HG02884 (cell line): ENCODE results near the gene ADD2.
"Not testable (repeated sequence)": the region's sequence is repeated elsewhere in the genome, so short reads cannot be mapped to it uniquely, and the experiment has no call there.

ENCODE experiments used
- ATAC-seq: cut with Tn5 transposase; IDR thresholded peaks from one replicate; pipeline ENCODE4 v1.9.1; 2021; ENCODE audit warnings: mild to moderate bottlenecking, moderate library complexity; ENCODE audit not compliant: unreplicated experiment

The ADD2 gene

DNA sequence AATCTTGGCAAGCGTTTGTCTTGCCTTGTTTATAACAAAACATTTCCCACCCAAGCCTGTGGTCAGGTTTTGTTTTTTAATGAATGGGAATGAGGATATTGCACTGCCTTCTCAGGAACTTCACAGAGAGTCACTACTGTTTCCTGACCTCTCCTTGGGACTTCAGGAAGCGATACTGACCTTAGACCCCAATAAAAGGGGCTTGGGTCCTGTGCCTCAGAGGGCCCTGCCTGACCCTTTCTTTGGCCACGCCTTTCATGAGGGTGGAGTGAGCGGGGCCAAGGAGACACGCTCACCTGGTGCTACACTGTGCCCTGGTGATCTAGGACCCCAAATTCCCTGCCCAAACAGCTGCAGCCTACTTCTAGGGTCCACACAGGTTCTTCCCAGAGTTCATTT, 121.6 kb downstream of the ADD2 start:
- ATAC-seq: no peak

DNA sequence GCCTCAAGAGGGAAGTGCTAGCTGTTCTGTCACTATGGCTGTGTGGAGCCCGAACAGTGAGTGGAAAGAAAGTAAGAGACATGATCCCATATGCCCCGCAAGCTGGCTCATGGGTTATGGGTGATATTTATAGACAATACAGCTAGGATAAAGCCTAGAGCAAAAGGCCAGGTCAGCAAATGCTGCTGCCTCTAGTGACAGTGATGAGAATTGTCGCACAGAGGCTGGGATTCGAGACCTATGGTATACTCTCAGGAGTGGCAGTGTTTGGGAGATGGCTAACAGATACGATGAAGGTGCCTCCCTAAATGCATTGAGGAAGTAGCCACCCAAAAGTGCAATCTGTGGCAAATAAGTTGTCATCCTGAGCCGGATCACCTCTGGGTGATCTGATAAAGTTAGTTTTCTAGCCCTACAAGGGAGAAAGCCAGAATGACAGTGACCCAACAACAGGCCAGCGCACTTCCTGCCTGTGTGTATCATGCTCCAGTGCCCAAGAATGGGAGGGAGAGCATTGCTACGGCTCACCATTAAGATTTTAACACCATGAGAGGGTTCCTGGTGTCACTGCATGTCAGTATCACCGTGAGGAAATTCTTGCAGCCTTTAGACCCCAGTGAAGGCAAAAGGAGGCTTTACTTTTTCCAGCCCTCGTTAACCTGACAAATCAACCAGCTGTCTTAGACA, 122.1 kb downstream of the ADD2 start:
- no peak for ATAC-seq

DNA sequence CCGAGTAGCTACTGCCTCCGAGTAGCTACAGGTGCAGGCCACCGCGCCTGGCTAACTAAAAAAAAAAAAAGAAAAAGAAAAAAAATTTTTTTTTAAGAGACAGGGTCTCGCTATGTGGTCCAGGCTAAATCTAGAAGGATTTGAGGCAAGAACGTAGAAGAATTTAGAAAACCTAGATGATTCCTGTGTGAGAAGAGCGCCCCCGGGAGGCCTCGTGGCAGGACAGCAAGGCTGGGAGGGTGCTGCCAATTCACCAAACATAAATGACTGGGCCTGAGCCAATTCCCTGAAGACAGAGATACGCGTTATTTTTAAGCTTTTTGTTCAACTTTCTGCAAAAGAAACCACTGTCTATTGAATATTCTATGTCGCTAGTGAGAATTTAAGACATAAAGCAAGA, 124.3 kb downstream of the ADD2 start:
- ATAC-seq: no peak

DNA sequence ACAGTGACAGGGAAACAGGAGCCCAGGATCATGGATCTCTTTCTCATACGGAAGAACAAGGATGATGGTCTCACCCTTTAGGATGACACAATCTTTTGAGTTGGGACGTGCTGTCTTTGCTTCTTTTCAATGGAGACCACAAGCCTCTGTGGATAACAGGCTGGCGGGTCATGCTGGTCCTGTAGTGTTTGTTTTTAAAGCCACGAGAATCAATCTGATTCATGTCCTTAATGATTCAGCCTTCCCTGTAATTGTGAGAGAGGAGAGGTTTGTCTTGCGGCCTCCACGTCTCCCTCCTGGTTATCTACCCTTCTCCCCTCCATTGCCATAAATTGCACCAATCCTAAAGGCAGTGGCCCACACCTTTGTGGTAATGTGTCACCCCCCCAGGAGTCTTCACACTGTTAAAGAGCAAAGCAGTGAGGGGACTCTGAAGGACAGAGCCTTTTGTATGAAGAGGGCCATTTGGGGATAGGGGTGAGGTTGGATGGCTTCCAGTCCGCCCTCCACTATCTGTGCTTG, 126.7 kb downstream of the ADD2 start:
- no peak for ATAC-seq

DNA sequence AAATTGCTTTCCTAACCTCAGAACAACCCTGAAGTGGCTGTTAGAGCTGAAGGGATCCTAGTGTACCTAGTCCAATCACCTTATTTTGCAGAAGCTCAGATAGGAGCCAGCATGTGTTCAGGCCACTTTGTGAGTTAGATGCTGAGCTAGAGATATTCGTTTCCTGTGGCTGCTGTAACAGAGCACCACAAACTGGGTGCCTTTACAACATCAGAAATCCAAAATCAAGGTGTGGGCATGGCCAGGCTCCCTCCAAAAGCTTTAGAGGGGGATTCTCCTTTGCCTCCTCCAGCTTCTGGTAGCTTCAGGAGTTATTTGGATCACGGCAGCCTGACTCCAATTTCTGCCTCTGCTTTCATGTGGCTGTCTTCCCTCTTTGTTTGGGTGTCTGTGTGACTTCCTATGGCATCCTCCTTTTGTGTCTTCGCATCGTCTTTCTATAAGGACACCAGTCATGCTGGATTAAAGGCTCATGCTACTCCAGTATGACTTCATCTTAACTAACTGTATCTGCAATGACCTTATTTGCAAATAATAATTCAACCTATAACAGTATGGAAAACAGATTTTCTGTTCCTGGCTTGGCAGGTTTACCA, 128.1 kb downstream of the ADD2 start:
- no peak for ATAC-seq

DNA sequence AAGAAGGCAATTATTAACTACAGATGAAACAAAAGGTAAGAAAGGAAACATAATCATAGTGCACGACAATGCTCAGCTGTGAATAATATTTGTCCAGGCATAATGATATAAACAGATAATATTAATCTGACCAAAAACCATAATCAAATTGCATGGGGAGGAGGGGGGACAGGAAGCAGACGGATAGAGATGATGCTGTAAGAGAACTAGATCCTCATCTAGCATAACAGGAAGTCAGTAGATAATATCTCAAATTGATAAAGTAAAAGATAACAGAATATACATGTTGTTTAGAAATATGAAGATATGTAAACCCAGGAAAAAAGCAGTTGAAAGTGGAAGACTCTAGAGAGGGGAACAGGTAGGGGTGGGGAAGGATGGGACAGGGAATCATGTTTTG, 129.4 kb downstream of the ADD2 start:
- ATAC-seq: no peak

DNA sequence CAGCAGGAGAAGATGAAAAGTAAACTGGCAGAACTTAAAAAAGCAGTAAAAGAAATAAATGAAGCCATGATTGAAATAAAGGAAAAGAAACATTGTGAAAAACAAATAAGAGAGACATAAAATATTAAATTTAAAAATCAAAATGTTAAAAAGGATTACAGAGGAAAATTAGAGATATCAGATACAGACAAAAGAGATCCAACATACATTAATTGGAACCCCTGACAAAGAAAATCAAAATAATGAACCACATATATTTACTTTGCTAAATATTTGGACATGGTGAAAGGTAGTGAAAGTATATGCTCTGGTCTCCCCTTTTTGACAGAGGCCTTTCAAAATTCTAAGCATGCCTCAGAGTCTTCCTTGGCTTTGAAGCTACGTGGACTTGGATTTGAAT, 134.5 kb downstream of the ADD2 start:
- no peak for ATAC-seq

DNA sequence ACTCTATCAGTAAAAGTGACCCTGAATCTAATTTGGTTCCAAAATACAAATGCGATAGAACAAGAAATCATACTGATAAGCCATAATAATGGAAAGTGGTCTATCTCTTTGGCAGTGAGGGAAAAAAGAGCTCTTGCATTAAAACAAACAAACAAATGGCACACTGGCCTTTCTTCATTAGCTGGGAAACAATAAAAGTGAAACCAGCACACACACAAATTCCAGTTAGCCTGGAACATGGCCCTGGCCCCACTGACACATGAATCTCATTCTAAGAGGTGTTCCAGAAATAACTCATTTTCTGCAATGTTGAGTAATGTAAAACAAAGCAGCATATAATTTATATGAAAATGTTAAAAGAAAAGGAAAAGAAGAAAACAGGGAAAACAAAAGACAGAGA, 135.0 kb downstream of the ADD2 start:
- no peak for ATAC-seq

DNA sequence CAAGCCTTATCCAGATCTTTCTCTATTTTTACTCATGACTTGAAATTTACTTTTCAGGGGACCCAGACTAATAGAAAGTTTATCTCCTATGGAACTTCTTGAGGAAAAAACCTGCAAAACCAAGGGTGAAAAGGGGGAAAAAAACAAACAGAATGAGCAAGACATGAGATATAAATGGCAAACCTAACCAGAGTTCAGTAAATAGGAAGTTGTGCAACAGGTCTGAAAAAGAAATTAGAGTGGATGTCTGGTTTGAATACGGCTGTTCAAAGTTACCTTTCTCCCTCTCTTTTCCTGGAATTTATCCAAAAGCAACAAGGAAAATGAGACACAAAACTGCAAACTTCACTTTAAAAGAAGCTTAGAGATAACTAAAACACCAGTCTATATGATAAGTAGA, 135.6 kb downstream of the ADD2 start:
- ATAC-seq: no peak

DNA sequence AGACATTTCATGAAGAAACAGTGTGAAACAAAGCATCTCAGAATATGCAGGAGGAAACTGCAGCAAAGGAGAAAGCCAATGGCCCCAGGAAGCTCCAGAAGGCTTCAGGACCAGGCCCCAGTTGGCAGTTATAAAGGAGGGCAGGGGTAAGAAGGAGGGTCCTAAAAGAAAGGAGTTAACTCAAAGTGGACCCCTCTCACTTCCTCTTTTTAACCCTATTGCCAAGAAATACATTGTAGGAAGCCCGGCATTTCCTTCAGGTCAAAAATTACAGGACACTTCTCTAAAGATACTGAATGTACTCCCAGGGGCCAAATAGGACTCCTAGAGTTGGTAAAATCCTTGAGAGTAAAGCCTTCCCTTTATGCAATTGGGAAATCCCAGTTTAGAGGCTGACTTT, 137.2 kb downstream of the ADD2 start:
- no peak for ATAC-seq

DNA sequence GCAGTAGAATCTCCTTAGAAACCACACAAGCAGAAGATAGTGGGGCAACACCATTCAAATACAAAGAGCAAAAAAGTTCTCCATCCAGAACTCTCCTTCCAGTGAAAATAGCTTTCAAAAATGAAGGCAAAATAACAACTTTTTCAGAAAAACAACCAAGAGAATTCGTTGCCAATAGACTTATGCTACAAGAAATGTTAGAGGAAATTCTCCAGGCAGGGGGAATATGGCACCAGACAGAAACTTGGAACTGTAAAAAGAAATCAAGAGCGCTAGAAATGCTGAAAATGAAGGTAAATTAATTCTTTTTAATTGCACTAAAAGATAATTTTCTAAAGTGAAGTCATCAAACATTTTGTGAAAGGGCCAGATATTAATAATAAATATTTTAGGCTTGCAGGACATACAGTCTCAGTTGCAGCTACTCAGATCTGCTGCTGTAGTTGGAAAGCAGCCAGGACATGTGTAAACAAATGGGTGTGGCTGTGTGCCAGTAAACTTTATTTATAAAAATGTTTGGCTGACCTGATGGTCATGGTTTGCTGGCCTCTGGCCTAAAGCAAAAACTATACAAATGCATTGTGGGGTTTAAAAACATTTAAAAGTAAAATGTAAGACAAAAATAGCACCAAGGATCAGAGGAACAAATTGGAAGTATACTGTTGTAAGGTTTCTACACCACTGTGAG, 140.6 kb downstream of the ADD2 start:
- ATAC-seq: no peak

DNA sequence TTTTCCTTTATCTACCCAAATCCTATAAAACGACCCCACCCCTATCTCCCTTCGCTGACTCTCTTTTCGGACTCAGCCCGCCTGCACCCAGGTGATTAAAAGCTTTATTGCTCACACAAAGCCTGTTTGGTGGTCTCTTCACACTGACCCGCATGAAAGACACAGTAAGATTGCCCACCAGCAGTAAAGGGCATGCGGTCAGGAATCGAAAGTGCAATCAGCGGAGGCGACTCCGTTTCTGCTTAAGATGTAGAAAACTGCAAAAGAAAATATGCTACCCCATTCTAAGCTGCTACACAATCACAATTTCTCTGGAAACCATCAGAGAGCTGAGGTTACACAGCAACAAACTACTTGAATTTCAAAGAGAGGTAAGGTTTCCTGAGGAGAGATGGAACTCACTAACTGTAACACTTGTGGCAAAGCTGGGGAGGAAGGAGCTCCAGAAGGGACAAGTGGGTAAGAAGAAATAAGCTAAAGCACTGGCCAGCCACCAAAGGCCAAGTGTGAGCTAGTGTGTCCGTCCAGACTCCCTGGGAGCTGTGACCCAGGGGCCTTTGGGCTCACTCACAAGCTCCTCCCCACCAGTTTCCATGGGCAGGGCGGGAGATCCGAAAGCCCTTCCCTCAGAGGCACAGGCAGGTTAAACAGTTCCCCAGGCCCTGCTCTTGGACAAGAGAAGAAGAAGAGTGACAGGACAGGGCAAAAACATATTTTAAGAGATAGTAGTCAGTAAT, 141.6 kb downstream of the ADD2 start:
- ATAC-seq: no peak

DNA sequence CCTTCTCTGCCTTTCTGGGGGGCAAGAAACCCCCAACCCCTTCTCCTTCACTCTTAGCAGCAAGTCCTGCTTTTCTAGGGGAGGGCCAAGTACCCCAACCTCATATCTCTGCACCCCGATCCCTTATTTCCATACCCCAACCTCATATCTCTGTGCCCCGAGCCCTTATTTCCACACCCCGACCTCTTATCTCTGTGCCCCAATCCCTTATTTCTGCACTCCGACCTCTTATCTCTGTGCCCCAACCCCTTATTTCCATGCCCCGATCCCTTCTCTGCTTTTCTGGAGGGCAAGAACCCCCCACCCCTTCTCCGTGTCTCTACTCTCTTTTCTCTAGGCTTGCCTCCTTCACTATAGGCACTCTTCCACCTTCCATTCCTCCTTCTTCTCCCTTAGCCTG, 146.5 kb downstream of the ADD2 start:
- ATAC-seq: not testable (repeated sequence)

DNA sequence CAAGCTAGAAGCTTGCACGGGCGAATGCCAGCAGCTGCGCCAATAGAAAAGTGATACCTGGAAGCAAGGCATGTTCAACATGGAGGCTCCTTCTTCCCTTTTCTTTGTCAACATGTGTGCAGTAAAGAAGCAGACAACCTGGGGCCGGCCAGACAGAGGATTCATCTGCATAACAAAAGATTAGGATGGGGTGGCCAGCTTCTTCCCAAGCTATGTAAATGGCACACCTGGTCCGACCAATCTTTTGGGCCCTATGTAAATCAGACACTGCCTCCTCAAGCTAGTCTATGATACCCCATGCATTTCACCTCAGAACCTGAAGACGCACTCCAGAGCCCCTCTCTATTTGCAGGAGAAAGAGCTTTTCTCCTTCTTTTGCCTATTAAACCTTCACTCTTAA, 148.0 kb downstream of the ADD2 start:
- no peak for ATAC-seq

DNA sequence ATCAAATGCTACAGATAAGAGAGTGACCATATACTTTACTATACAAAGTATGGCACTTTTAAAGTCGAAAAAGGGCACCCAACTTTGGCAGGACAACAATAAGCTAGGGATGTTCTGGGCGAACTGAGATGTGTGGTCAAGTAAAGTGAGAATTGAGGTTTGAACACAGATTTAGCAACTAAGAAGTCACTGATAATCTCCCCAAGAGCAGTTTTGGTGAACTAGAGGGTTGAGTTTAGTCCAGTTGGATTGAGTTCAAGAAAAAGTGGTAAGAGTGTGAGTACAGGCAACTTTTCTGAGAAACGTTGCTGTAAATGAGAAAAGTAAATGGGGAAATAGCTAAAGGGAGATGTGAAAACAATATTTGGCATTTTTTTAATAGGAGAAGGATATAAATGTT, 148.8 kb downstream of the ADD2 start:
- ATAC-seq: no peak

DNA sequence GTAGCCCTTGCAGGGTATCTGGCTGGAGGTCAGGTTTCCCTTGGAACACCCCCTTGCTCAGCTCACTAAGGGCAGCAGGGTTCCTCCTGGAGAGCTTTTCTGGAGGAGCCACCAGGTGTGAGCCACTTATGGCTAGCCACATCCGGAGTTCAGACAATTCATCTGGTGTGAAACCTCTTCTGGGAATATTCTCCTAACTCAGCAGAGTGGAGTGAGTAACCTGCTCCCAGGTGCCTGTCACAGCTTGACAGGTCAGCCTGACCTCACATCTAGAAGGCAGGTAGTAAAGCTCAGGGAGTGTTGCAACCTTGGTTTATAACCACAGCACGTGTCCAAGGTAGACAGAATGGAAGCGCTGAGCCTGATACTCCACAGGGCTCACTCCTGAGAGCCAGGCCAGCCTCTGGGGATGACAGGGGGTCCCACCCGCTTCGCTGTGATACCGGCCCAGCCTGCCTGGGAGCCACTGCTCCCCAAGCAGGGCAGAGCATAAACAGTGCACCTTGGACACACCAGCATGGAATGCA, 151.8 kb downstream of the ADD2 start:
- no peak for ATAC-seq

DNA sequence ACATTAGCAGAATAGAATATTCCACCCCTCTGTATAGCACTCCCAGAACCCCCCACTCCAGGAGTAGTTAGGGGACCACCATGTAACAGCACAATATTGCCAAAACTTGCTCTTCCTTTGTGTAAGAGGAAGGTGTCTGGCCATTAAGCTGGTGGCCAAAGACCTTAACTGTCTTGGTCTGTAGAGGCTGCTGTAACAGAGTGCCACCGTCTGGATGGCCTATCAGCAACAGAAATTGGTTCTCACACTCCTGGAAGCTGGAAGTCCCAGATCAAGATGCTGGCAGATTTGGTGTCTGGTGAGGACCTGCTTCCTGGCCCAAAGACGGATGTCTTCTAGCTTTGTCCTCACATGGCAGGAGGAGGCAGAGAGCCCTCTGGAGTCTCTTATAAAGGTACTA, 152.8 kb downstream of the ADD2 start:
- ATAC-seq: no peak

DNA sequence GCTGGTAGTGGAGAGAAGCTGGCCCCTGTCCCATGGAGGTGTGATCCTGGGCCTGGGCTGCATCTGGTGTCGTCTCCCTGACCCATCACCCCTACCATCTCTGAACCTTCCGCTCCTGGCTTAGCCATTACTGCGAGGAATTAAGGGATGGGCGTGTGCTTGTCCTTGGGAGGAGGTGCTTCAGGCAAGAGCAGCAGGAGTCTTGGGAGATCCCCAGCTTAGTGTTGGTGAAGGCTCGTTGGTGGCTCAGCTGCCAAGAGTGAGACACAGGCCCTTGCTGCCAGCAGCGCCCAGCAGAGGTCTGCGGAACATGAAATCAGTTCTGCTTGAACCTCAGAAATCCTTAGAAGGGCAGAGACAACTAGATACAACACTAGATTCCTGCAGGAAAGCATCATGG, 154.5 kb downstream of the ADD2 start:
- ATAC-seq: no peak

DNA sequence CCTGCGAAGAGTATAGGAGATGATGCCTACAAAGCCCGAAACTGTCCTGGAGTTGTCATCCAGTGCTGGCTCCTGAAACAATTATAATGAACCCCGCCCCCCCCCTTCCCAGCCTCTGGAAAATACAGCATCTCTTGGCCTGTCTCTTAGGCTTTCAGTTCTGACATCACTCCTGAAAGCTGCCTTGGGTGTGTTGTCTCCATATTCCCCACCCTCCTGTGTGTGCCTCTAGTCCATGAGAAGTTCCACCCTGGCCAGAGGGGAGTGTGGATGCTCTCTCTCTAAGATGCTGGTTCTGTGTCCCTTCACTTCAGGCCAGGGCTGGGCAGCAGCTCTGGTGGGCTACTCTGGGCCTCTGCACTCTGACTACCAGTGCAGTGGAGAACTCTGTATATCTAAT, 155.4 kb downstream of the ADD2 start:
- no peak for ATAC-seq

DNA sequence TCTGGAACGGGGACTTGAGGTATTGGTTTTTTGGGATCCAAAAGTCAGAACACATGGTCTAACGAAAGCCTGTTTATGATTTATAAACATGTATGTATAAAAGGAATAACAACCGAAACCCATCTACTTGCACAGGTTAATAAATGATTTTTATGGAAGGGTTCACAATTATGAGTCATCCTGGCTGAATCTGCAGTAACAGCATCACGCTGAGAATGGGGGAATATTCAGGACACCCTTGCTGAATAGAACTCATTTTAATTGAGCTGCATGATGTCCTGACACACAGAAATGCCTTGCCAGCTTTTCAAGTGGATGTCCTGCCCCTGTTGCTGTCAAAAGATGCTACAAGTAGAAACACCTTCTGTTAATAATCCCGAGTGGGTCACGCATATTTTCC, 159.6 kb downstream of the ADD2 start:
- no peak for ATAC-seq

DNA sequence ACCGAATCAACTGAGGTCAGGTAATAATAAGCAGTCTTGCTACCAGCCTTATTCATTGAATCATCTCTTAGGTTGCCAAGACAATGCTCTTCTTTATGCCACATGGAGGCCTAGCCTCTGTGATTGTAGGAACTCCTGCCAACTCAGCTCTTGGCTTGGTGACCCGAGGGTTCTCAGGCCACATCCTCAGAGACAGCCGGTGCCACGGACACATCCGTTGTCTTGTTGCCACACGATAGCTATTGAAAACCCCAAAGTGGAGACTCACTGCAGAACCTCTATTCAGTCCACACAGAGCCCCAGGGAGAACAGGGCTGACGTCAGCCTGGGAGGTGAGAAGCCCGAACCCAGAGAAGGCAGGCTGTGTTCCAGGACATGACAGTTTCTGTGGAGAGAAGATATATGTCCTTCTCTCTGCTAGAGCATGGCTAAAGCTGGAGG, 160.9 kb downstream of the ADD2 start:
- no peak for ATAC-seq
